Thymus (tissue), 11 donors: ENCODE data around the gene MGAT1. TPM values are rescaled to one million over a fixed set of nuclear protein-coding genes. Genes with fewer than 3 reads are reported as not detected.

Experiments
- DNase-seq, 9 donors: peaks; one replicate each; pipeline ENCODE4 v3.0.0-alpha.2; 2013; ENCODE audit warnings: low spot score in 9 of 9, low read depth in 6 of 9, missing footprints in 1 of 9
- H3K27ac ChIP-seq, 2 donors: one replicate each; pipeline ENCODE4 v1.5.1; 2013; ENCODE audit warnings: control low read depth in 1 of 2, low read depth in 1 of 2, low read length in 1 of 2, mild to moderate bottlenecking in 1 of 2, moderate library complexity in 1 of 2
- H3K27me3 ChIP-seq, 2 donors: one replicate each; pipeline ENCODE4 v1.5.1; 2013; ENCODE audit warnings: low read length in 1 of 2; ENCODE audit not compliant: control insufficient read depth in 2 of 2, insufficient read depth in 1 of 2
- H3K36me3 ChIP-seq, 2 donors: one replicate each; pipeline ENCODE4 v1.5.1; 2013; ENCODE audit warnings: low read length in 1 of 2, mild to moderate bottlenecking in 1 of 2, moderate library complexity in 1 of 2; ENCODE audit not compliant: control insufficient read depth in 2 of 2, insufficient read depth in 2 of 2
- H3K4me1 ChIP-seq, 2 donors: one replicate each; pipeline ENCODE4 v1.5.1; 2013; ENCODE audit warnings: low read length in 2 of 2; ENCODE audit not compliant: control insufficient read depth in 2 of 2, insufficient read depth in 2 of 2
- H3K4me3 ChIP-seq, 2 donors: one replicate each; pipeline ENCODE4 v1.5.1; 2013; ENCODE audit warnings: low read length in 2 of 2, control low read depth in 1 of 2, mild to moderate bottlenecking in 1 of 2
- H3K9me3 ChIP-seq, 2 donors: one replicate each; pipeline ENCODE4 v1.5.1; 2013; ENCODE audit warnings: low read length in 1 of 2, mild to moderate bottlenecking in 1 of 2; ENCODE audit not compliant: control insufficient read depth in 2 of 2, insufficient read depth in 1 of 2
- WGBS: extraction: QIAGEN DNeasy Blood & Tissue Kit; methylation state at CpG from one replicate; pipeline ENCODE4 v1.1.7; 2013; 5-methylcytosine and 5-hydroxymethylcytosine counted together
- polyA plus RNA-seq: library from polyadenylated mRNA; stranded (reverse); fragments of 200-250 nt; gene quantifications from one replicate; pipeline ENCODE4 v1.2.3, GENCODE V29; 2013
- total RNA-seq: library from RNA; stranded (reverse); fragments of 120-200 nt; gene quantifications from one replicate; pipeline ENCODE4 v1.2.4, GENCODE V29; 2013
- donor health status: healthy.

The MGAT1 gene
- total and polyA plus RNA-seq, 2 donors = 53.4 to 129 TPM

- Histone ChIP-seq H3K4me1 (peaks cover 11 to 42% of the 10 kb centered on the region in 2 donors), H3K27ac (no peak overlapping the region)
These were observed 16.2 kb upstream of the MGAT1 start for GRCh38 chr5:180818677-180819341.

GRCh38 chr5:180817893-180818674, 15.5 kb upstream of the MGAT1 start:
- Histone ChIP-seq H3K27me3 (no peaks in the 10 kb centered on the region), H3K4me3 (no peak overlapping the region), H3K4me1 (peaks cover 11 to 36% of the 10 kb centered on the region in 2 donors), H3K9me3 (no peaks in the 10 kb centered on the region), H3K27ac (peak overlapping the region in 1 of 2 donors; percentile 60), H3K36me3 (no peaks in the 10 kb centered on the region)
- WGBS = 86% methylated on average over 13 of the region's 13 CpGs
- DNase-seq = no peak

More at GRCh38 chr5:180818677-180819341, 16.2 kb upstream of the MGAT1 start:
- H3K9me3 ChIP-seq = no peaks in the 10 kb centered on the region
- H3K36me3 ChIP-seq = no peaks in the 10 kb centered on the region
- WGBS = 95% methylated on average over 6 of the region's 6 CpGs
- no peak overlapping the region for H3K4me3 ChIP-seq
- DNase-seq = no peak
- no peaks in the 10 kb centered on the region for H3K27me3 ChIP-seq

GRCh38 chr5:180816608-180817534, 14.3 kb upstream of the MGAT1 start:
- peaks cover 11 to 36% of the 10 kb centered on the region in 2 donors for H3K4me1 ChIP-seq
- 12% methylated on average over 13 of the region's 13 CpGs for WGBS
- H3K36me3 ChIP-seq = no peaks in the 10 kb centered on the region
- H3K27me3 ChIP-seq = no peaks in the 10 kb centered on the region
- no peaks in the 10 kb centered on the region for H3K9me3 ChIP-seq
- peak overlapping the region; percentile 57 to 58 for H3K27ac ChIP-seq
- no peak overlapping the region for H3K4me3 ChIP-seq
- peak in 1 of 9 donors; percentile 65 for DNase-seq

GRCh38 chr5:180815293-180815917, 12.8 kb upstream of the MGAT1 start:
- peak overlapping the region; percentile 18 to 41 for H3K27ac ChIP-seq
- no peak overlapping the region for H3K4me3 ChIP-seq
- no peaks in the 10 kb centered on the region for H3K9me3 ChIP-seq
- no peaks in the 10 kb centered on the region for H3K27me3 ChIP-seq
- no peak for DNase-seq
- no peaks in the 10 kb centered on the region for H3K36me3 ChIP-seq
- 75% methylated on average over 9 of the region's 9 CpGs for WGBS
- H3K4me1 ChIP-seq = peaks cover 16 to 46% of the 10 kb centered on the region in 2 donors

- 94% methylated on average over 5 of the region's 5 CpGs for WGBS
- DNase-seq = no peak
- H3K4me1 ChIP-seq = peaks cover 26 to 57% of the 10 kb centered on the region in 2 donors
- no peaks in the 10 kb centered on the region for H3K27me3 ChIP-seq
- H3K9me3 ChIP-seq = no peaks in the 10 kb centered on the region
- H3K36me3 ChIP-seq = no peaks in the 10 kb centered on the region
- H3K27ac ChIP-seq = no peak overlapping the region
- H3K4me3 ChIP-seq = no peak overlapping the region
These were observed 10.8 kb upstream of the MGAT1 start for GRCh38 chr5:180813420-180813819.

GRCh38 chr5:180811623-180812124, 9.1 kb upstream of the MGAT1 start:
- no peak for DNase-seq
- peak overlapping the region; percentile 48 to 97 for H3K27ac ChIP-seq
- no peaks in the 10 kb centered on the region for H3K9me3 ChIP-seq
- WGBS = 86% methylated on average over 10 of the region's 10 CpGs
- H3K36me3 ChIP-seq = peaks cover 0 to 4% of the 10 kb centered on the region in 2 donors
- H3K27me3 ChIP-seq = no peaks in the 10 kb centered on the region
- H3K4me3 ChIP-seq = peak overlapping the region in 1 of 2 donors; percentile 76
- peaks cover 36 to 59% of the 10 kb centered on the region in 2 donors for H3K4me1 ChIP-seq

GRCh38 chr5:180810959-180811622, 8.5 kb upstream of the MGAT1 start:
- peaks cover 33 to 59% of the 10 kb centered on the region in 2 donors for H3K4me1 ChIP-seq
- DNase-seq = no peak
- WGBS = 10% methylated on average over 30 of the region's 30 CpGs

More at GRCh38 chr5:180810959-180811622, 8.5 kb upstream of the MGAT1 start:
- Histone ChIP-seq H3K4me3 (peak overlapping the region; percentile 76 to 81), H3K36me3 (peaks cover 0 to 4% of the 10 kb centered on the region in 2 donors), H3K27me3 (no peaks in the 10 kb centered on the region), H3K9me3 (no peaks in the 10 kb centered on the region), H3K27ac (peak overlapping the region; percentile 97 to 100)
